HL-60/S4 treated with retinoic acid at 250 ng/mL for 4 days and 3 days (cell line): ENCODE data around the gene VPS4A.
"Not testable (repeated sequence)": the region's sequence is repeated elsewhere in the genome, so short reads cannot be mapped to it uniquely, and the experiment has no call there.

Experiments
- in situ Hi-C: fragments of 300-500 bp; cut with MboI; formaldehyde crosslinking; loops from 2 replicates; pipeline ENCODE4 v1.7.0; 2022; ENCODE audit warnings: low sequenced_read_pairs

VPS4A gene

DNA sequence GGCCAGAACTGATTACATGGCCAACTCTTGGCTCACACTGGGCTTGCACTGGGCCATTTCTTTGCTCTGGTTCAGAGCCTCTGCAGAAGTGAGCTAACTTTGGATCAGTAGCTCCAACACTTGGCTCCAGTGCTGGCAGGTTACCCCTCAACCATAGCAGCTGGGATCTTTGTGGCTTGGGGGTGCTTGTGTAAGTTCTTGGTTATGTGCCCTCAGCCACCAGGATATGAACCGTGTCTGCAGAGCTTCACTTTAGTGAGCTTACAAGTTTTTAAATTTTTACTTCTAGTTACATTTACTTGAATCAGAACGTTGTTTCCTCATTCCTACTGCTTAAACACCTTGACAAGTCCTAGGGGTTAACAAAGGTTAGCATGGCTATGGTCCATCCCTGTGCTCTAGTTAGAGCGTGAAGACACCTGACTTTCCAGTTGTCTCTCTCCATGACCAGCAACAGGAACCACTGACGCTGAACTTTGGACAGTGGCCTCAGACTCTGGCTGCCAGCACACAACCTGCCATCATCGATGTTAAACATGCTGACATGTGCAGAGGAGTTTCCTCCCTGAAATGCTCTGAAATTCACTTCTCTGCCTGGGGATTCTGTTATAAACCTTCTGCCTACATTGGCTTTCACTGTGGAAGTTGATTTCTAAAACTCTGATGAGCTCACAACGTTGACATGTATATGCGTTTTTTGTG, 15.2 kb downstream of the VPS4A start:
- in situ Hi-C loops: no loop called here

GRCh38 chr16:69327585-69328310, 16.6 kb downstream of the VPS4A start:
- in situ Hi-C loops: no loop called here

DNA sequence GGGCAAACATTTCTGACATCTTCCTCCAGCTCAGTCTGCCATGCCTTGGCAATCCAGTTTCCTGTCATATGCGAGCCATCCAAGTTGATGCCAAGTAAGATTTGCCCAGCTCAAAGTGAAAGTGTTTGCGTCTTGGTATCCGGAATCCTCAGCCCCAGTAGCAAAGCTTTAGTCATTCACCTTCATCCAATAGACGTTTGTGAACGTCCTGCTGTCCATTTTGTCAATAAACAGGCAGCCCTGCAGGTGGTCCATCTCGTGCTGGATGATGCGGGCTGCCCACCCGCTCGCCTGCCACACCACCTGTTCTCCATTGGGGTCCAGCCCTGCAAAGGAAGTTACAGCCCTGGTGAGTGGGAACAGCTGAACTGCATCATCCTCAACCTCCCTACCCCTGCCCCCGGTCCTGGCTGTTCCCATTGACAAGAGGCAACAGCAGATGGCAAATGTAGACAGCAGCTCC, 17.7 kb downstream of the VPS4A start:
- in situ Hi-C loops: no loop called here

- in situ Hi-C loops: no loop called here
These were observed 18.5 kb downstream of the VPS4A start for GRCh38 chr16:69329369-69330285.

DNA sequence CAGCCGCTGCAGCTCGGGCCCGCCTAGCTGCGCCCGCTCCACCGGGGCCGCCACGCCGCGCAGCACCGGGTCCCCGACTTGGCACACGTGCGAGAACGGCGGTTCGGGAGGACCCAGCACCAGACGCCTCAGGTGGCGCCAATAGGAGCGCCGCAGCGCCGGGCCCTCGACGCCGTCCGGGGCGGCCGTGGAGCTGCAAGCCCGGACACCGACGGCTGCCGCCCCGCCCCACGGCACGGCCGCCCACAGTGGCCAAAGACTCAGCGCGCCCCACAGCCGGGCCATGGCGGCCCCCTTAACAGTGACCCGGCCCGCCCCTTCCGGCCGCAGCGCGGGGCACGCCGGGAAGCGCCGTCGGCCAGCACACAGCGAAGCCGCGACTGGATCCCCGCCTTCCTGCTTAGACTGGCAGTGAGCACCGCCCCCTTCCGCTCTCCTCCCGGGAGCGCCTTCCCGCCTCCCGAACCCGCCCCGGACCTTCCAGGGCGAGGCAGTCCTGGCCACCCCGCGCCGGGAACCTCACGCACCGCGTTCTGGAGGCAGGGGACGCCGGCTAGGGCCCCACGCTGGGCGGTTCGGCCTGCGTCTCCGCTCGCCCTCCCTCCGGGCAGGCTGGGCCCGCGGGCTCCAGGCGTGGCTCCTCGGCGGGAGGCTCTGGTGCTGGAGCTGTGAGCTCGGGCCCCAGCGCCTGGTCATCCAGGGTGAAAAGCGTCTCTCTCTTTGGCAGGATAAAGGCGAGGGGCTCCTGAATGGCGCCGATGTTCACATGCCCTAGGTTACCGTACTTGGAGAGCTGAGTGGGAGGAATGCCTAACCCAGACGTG, 19.3 kb downstream of the VPS4A start, which contains the start of gene PDF:
Gene PDF (minus strand): TSS at position 303 of the 824 bp plus-strand sequence. CDS start 18 bp downstream, at position 285.
- in situ Hi-C loops: no loop called here

- in situ Hi-C loops: no loop called here
These were observed 23.5 kb downstream of the VPS4A start for GRCh38 chr16:69334696-69335095.

DNA sequence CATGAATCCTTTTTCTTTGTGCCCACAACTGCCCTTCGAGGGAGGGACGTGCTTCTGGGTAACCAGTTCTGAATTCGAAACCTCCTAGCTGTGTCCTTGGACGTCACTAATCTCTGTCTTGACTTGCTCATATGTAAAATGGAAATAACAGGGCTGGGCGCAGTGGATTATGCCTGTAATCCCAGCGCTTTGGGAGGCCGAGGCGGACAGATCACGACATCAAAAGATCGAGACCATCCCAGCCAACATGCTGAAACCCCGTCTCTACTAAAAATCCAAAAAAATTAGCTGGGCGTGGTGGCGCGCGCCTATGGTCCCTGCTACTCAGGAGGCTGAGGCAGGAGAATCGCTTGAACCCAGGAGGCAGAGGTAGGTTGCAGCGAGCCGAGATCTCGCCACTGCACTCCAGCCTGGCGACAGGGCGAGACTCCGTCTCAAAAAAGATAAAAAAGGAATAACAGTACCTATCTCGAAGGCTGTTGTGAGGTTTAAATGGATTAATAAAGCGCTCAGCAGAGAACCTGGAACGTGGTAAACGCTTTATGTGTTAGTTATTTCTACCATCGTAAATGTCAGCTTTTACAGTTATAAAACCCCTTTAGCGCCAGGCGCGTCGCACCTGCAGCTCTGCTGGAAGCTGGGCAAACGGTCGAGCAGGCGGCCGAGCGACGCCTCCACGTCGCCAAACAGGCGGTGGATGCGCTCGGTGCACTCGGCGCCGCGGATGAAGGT, 27.6 kb downstream of the VPS4A start:
- in situ Hi-C loops: no loop called here

GRCh38 chr16:69339289-69340094, 28.3 kb downstream of the VPS4A start, which contains the start of the genes COG8 and NIP7:
TSS of gene COG8 (minus strand) at chr16:69339564. CDS start at chr16:69339552, 12 bp downstream.
TSS of gene NIP7 (plus strand) at chr16:69339772. CDS start at chr16:69339830, 58 bp downstream.
- in situ Hi-C loops: no loop called here

DNA sequence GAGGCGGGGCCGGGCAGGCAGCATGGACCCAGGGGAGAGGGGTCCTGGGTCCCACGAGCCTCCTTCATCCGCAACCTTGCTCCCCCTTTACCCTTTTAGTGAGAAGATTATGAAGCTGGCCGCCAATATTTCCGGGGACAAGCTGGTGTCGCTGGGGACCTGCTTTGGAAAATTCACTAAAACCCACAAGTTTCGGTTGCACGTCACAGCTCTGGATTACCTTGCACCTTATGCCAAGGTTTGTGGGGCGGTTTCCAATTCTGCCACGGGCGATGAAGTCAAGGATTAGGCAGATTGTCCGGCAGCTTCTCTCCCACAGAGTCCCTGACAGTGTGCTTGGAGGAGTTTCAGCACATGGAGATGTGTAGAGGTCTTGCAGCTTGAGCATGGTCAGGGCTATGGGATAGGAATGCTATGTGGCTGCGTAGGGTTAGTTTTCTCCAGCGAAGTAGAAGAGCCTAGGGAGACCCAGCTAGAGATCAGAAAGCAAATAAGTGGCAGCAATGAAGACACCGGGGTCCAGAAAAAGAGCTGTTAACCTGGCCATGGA, 29.0 kb downstream of the VPS4A start:
- in situ Hi-C loops: no loop called here

GRCh38 chr16:69344171-69344570, 33.0 kb downstream of the VPS4A start:
- in situ Hi-C loops: no loop called here

- in situ Hi-C loops: no loop called here
These were observed 34.8 kb downstream of the VPS4A start for GRCh38 chr16:69345923-69346322.

GRCh38 chr16:69346683-69347082, 35.5 kb downstream of the VPS4A start:
- in situ Hi-C loops: no loop called here

DNA sequence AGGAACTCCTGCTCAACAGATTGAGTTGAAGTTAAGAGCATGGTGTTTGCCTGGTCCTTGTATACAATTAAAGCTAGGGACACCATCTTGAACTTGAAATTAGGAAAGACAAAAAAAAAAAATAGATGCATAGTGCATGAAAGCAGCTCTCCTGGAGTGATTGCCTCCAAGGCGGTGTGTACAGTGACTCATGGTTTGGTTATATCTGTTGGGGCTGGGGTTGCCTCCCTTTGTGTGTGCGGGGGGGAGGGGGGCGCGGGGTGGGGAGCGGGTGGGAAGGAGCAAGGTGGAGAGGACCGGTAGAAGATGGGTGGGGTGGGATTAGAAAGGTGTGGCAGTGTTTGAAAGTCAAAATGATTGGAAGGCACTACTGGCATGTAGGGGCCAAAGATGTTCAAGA, 37.1 kb downstream of the VPS4A start:
- in situ Hi-C loops: no loop called here

GRCh38 chr16:69349536-69349935, 38.4 kb downstream of the VPS4A start:
- in situ Hi-C loops: no loop called here

GRCh38 chr16:69350536-69351133, 39.5 kb downstream of the VPS4A start:
- in situ Hi-C loops: no loop called here

DNA sequence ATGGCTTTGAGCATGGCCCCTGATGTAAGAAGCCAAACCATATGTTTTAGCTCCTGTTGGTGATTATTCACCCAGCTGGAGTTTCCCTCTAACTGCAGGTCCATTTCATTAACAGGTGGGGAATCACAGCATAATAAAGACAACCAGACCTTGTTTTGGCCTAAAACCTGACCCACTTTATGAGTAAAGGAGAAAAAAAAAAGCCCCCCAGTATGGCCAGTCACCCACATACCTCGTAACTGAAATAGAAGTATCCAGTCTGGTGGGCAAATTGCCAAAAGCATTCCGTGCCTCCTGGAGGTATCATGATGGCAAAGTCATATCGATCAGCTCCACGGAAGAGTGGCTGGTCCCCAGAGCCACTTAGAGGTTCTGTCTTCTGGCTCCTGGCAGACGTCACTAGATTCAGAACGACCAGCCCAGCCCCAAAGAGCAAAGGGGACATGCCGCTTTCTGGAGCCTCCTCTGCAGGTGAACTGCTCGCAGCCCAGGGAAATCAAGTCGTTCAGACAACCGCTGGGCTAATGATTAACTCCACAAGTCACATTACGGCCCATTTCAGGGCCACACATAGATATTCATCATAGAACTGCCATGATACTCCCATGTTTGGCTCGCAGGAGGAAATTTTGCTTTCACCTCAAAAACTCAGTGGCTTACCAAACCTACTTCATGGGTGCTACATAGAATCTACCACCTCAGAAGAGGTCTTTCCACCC, 40.3 kb downstream of the VPS4A start, which contains the start of gene TMED6:
Gene TMED6 (minus strand): TSS at position 478 of the 719 bp plus-strand sequence. CDS start 33 bp downstream, at position 445.
- in situ Hi-C loops: no loop called here

GRCh38 chr16:69360070-69360469, 48.9 kb downstream of the VPS4A start:
- in situ Hi-C loops: not testable (repeated sequence)
